ENCODE results near the gene LIPT1. TPM values are rescaled to one million over a fixed set of nuclear protein-coding genes. Genes with fewer than 3 reads are reported as not detected.
A peak's percentile ranks its signal among the peaks of the same experiment; 100 is the strongest.
"Not testable (repeated sequence)": the region's sequence is repeated elsewhere in the genome, so short reads cannot be mapped to it uniquely, and the experiment has no call there.

Gene LIPT1
- polyA plus RNA-seq, 5 donors, result 15.1 to 21.1 (median 17.4) TPM

DNA sequence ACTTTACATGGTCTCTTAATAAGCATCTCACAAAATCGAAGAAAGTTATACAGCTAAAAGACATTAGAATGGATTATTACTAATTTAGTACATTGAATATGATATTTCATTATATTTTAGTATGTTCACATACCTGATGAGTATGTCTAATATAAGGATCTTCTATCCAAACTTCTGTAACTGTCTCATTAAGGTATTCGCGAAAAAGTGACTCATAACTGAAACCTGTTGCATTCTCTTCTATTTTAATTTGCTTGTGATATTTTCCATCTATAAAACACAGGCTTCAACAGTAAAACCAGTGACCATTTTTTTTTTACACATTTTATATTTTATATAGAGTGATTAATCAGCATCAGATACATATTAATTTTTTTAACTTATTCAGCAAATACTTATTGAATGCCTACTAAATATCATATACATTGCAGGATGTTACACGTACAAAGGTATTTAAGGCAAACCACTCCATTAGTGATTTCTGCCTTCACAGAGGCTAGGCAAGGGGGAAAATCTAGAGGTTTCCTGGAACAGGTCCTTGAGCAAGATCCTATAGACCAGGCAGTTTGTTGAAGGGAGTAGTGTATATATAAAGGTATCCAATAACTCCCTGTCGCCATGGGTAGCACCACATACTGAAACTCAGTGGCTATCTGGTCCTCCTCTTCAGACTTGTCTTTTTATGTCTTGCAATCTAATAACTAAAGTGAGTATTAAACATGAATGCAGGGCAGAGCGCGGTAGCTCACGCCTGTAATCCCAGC lies 16.8 kb downstream of the LIPT1 start:
- no peak for DNase-seq

DNA sequence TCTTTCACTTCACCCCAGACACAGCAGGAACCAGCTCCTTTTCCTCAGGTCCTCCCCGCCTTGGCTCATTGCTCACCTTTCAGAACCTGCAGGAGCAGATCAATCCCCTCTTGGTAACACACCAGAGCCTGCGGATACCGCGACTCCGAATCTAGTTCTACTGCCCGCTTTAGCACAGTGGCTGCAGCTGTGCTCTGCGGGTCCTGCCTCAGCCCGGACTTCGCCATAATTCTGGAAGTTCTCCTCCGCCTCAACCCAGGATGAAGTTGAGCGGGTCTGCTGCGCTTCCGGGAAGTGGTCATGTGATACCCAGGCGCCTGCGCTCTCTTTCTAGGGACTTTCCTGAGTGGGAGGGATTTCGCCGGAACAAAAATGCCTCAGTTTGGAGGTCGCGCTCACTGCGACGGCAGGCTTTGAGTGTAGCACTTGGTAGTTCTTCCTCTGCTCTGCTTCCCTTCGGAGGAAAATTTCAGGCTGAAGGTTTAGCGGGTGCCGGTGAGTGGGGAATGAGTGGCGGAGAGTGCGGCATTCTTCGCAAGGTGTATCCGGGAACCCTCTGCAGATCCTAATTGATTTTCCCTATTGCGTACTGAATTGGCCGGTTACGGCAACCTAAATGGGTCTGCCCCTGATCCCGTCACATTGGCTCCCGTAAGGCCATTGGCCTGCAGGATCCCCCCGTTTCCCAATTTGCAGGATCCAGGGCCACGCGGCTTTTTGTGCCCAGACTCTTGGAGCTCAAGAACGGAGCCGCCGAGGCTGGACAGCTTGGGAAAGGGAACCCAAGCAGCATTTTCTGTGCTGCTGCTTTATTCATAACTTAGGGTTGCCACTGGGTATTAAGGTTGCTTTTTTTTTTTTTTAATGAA lies 26.2 kb downstream of the LIPT1 start, which contains the start of the genes MITD1 and MRPL30:
Gene MITD1, minus strand, starts transcription at position 304 of the 869 bp plus-strand sequence. Its CDS starts 77 bp downstream, at position 227.
Gene MRPL30, plus strand, starts transcription at position 430 of the 869 bp plus-strand sequence. CDS start 5,020 bp downstream, outside the sequence.
- peak; percentile 91 to 94 for DNase-seq

DNA sequence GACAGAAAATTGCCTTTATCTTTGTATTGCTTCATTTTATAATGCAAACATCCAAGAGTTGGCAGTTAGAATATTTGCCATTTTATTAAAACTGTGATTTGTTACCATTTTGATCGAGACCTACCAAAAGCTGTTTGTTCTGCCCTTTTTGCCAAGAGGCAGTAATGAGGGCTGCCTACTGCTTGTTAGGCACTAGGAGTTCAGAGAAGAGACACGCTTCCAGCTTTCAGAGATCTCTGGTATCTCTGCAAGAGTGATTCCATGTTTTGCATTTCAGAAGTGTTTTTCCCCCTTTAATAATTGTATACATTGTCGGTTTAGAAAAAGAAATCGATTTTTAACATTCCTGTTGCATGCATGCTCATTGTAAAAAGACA lies 26.8 kb downstream of the LIPT1 start:
- DNase-seq, result no peak

DNA sequence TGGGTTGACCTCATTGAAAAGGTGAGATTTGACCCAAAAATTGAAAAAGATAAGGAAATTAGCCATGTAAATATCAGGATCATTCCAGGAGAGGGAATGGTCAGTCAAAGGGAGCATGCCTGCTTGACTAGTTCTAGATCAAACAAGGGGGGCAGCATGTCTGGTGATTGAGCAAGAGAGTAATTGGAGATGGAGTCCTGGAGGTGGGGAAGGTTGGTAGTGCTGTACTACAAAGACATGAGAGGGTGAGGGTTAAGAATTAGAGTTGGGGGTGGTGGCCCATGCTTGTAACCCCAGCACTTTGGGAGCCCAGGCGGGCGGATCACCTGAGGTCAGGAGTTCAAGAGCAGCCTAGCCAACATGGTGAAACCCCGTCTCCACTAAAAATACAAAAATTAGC lies 28.3 kb downstream of the LIPT1 start:
- no peak for DNase-seq

GRCh38 chr2:99184811-99185210 lies 30.0 kb downstream of the LIPT1 start:
- DNase-seq, result no peak

GRCh38 chr2:99187011-99187410 lies 32.2 kb downstream of the LIPT1 start:
- no peak for DNase-seq

DNA sequence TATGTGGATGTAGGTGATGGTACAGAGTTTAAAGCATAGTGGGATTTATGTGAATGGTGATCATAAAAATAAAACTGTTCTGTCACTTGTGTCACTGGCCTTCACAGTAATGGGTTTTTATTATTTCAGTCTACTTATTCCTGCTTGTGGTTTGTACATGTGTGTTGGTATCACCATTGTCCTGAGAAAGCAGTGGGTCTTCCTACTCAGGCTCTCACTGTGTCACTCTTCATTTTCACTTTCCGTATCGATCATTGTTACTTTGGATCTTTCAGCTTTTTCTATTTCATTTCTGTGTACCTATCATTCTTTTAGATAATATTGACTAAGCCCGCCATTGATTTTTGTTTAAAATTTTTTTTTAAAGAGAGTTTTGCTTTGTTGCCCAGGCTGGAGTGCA lies 33.6 kb downstream of the LIPT1 start:
- no peak for DNase-seq

- DNase-seq, result no peak
Observed at GRCh38 chr2:99190548-99190947, 35.8 kb downstream of the LIPT1 start.

- not testable (repeated sequence) for DNase-seq
Observed at GRCh38 chr2:99192364-99192763, 37.6 kb downstream of the LIPT1 start.

DNA sequence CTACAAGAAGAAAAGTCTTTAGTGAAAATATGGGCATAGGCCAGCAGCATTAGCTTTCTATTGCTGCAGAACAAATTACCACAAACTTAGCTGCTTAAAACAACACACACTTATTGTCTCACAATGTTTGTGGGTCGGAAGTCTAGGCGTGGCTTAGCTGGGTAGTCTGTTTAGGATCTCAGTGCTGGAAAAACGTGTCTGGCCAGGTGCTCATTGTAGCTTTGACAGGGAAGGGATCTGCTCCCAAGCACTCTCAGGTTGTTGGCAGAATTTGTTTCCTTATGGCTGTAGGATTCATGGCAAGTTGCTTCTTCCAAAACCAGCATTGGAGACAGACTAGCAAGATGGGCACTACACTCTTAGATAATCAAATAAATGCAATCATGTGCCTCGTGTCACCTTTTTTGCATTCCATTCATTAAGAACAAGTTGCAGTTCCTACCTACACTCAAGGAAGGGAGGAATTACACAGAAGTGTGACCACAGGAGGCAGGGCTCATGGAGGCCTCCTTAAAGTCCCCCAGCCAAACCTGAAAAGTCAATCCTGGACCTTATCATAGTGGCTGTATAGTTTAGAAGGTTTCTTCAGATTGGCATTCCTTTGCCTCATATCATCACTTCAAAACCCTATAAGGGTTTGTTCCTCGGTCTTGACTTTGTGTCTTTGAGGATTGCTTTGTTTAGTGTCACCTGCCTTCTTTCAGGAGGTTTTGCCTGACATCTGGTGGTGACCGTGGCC lies 43.5 kb downstream of the LIPT1 start:
- DNase-seq, result no peak

DNA sequence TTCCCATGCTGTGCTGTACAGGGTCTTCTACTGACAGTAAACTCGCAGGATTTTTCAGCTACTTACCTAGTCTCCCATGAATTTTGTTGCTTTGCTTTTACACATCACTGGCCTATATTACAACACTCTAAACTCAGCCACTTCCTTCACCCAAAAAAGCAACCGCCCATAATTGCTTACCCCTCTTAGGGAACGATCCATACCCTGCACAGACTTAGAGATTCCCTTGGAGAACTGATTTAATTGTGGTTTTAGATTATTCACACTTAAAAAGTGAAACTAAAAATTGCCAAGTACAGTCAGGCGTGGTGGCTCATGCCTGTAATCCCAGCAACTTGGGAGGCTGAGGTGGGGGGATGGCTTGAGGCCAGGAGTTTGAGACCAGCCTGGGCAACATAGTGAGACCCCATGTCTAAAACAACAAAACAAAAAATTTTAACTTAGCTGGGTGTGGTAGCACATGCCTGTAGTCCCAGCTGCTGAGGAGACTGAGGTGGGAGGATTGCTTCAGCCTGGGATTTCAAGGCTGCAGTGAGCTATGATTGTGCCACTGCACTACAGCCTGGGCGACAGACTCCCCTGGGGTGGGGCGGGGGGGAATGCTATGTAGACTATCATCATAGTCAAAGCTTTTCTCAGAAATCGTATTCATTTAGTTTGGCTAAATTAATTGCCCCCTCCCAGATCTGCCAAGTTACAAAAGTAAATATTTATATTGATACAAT lies 45.5 kb downstream of the LIPT1 start:
- no peak for DNase-seq

DNA sequence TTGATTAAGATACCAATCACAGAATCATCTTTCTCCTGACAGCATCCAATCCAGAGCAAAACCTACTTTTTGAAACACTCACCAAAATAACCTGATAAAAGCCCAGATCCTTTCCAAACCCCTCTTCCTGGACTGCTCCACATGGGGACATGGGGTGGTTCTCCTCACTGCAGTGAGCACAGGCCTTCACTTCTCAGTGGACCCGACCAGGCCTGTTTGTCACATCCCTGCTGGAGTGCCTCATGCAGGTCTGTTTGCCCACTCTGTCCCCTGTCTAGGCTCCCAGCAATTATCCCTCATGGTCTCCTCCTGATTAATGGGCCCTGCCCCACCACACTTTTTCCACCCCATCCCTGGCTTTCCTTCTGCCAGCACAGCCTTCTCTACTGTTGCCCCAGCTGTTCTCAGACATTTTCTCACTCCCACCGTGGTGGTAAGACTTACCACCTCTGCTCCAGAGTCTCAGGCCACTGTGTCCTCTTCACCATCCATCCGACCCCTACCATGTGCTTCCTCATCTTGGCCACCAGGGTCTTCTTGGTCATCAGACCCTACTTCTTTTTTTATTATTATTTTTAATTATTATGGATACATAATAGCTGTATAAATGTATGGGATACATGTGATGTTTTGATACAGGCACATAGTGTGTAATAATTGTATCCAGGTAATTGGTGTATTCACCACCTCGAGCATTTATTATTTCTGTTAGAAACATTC lies 47.4 kb downstream of the LIPT1 start:
- no peak for DNase-seq

DNA sequence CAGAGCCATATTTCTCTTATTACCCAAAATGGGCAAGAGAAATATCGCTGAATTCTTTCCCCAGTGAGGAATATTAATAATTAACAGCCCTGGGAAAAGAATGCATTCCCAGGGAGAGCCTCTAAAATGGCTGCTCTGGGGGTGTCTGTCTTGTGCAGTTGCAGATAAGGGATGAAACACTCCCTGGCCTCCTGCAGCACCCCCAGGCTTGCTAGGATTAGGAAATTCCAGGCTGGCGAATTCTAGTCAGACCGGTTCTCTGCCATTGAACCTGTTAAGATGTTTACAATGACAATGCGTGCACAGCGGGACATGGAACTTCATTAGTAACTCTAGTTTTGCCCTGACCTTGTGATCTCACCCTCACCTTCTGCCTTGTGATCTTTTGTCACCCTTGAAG lies 50.7 kb downstream of the LIPT1 start:
- no peak for DNase-seq

Other genes with a start within 250 kb of the LIPT1 start
- gene CRACDL, start 218.7 kb upstream of the LIPT1 start, polyA plus RNA-seq (ENCODE audit: insufficient read depth in 1 of 5, insufficient read length in 5 of 5, low replicate concordance in 1 of 5), result 1 to 10 TPM; 3.2 to 7.2 (median 5.3) TPM
- 1 to 10 TPM; 5.2 to 8.3 (median 8.1) TPM for gene C2orf15, start 13.3 kb upstream of the LIPT1 start, polyA plus RNA-seq (ENCODE audit: insufficient read depth in 1 of 5, insufficient read length in 5 of 5, low replicate concordance in 1 of 5)
- 10 to 100 TPM; 10.5 to 19.0 (median 16.0) TPM for gene TSGA10, start within 50 bp of the LIPT1 start, polyA plus RNA-seq (ENCODE audit: insufficient read depth in 1 of 5, insufficient read length in 5 of 5, low replicate concordance in 1 of 5)
- 10 to 100 TPM; 39.8 to 65.9 (median 58.2) TPM for gene MITD1, start 26.1 kb downstream of the LIPT1 start, polyA plus RNA-seq (ENCODE audit: insufficient read depth in 1 of 5, insufficient read length in 5 of 5, low replicate concordance in 1 of 5)
- 10 to 100 TPM; 42.2 to 63.6 (median 55.3) TPM for gene MRPL30, start 26.2 kb downstream of the LIPT1 start, polyA plus RNA-seq (ENCODE audit: insufficient read depth in 1 of 5, insufficient read length in 5 of 5, low replicate concordance in 1 of 5)
- under 1 TPM; 0.34 to 0.80 (median 0.64) TPM for gene LYG2, start 100.7 kb downstream of the LIPT1 start, polyA plus RNA-seq (ENCODE audit: insufficient read depth in 1 of 5, insufficient read length in 5 of 5, low replicate concordance in 1 of 5)
- gene LYG1, start 146.2 kb downstream of the LIPT1 start, polyA plus RNA-seq (ENCODE audit: insufficient read depth in 1 of 5, insufficient read length in 5 of 5, low replicate concordance in 1 of 5), result 1 to 10 TPM; 1.7 to 3.4 (median 2.5) TPM
- 10 to 100 TPM; 33.5 to 48.9 (median 36.4) TPM for gene TXNDC9, start 181.4 kb downstream of the LIPT1 start, polyA plus RNA-seq (ENCODE audit: insufficient read depth in 1 of 5, insufficient read length in 5 of 5, low replicate concordance in 1 of 5)
- 10 to 100 TPM; 56.7 to 69.3 (median 64.3) TPM for gene EIF5B, start 182.4 kb downstream of the LIPT1 start, polyA plus RNA-seq (ENCODE audit: insufficient read depth in 1 of 5, insufficient read length in 5 of 5, low replicate concordance in 1 of 5)

All from right lung (tissue), 5 donors.